ENCODE results near the gene SAMHD1. TPM values are rescaled to one million over a fixed set of nuclear protein-coding genes. Genes with fewer than 3 reads are reported as not detected.
"Not testable (repeated sequence)": the region's sequence is repeated elsewhere in the genome, so short reads cannot be mapped to it uniquely, and the experiment has no call there.

SAMHD1 gene
- total and polyA plus RNA-seq, 2 donors (not counting 3 experiments of a cell fraction or from before 2014, with no cell fraction given) = 13.7 to 27.5 TPM

DNA sequence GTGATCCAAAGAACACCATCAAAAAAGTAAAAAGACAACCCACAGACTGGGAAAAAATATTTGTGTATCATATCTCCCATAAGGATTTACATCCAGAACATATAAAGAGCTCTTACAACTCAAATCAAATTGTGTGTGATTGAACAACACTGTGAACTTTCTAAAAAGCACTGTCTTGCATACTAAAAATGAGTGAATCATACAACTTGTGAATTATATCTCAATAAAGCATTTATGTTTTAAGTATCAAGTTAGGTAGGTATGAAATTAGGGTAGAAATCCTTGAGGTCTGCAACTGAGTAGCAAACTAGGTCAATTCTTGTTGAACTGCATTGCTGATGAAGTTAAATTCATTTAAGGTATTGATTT, 14.1 kb downstream of the SAMHD1 start:
- DNase-seq (ENCODE audit: low read depth, low spot score) (no peak), FAIRE-seq (no peak)
- intact Hi-C loops (cut with micrococcal nuclease) = no loop called here
- no peaks in the 10 kb centered on the region for H3K27me3 ChIP-seq (ENCODE audit: control insufficient read depth in 2 of 2, insufficient read depth in 2 of 2, low read length in 2 of 2)
- H3K36me3 ChIP-seq (ENCODE audit: control insufficient read depth in 2 of 2, extremely low read depth in 1 of 2, insufficient read depth in 2 of 2, low read length in 2 of 2) = peaks cover 0 to 3% of the 10 kb centered on the region in 2 experiments
- H3K4me1 ChIP-seq (ENCODE audit: control insufficient read depth, extremely low read depth, insufficient read depth, low read length) = no peaks in the 10 kb centered on the region
- no TSS peak for BruUV-seq (replicated peaks)
- CTCF ChIA-PET = interaction anchor here (1.6 kb wide), 1 partner anchor 18 kb away, joined by 5 read pairs; no protein-coding TSS in a partner anchor
- H2AFZ ChIP-seq (ENCODE audit: low read depth, low read length) = no peak overlapping the region
- no peak overlapping the region for H3K4me3 ChIP-seq (replicated peaks in 1 of 3; ENCODE audit: insufficient read depth in 1 of 3, low read depth in 1 of 3, low read length in 3 of 3)
- dilution Hi-C loops (cut with MboI; ENCODE audit: extremely low pct_ligation_motif_present, low sequenced_read_pairs) = no loop called here
- H3K4me2 ChIP-seq (ENCODE audit: insufficient read depth, low read length) = no peak overlapping the region
- no peak overlapping the region for H3K9ac ChIP-seq (replicated peaks; ENCODE audit: extremely low read depth, insufficient read depth, low read length)
- no peaks in the 10 kb centered on the region for H3K9me3 ChIP-seq (replicated peaks; ENCODE audit: control insufficient read depth, insufficient read depth, low read length)
- no peaks in the 10 kb centered on the region for H4K20me1 ChIP-seq (replicated peaks; ENCODE audit: control insufficient read depth, extremely low read depth, insufficient read depth, low read length)
- TF ChIP-seq MYC (IDR thresholded peaks at IDR 0.05; ENCODE audit: low read depth, low read length) (no peak), POLR2A (IDR thresholded peaks at IDR 0.05; ENCODE audit: low read depth, low read length) (no peak), EZH2 (IDR thresholded peaks at IDR 0.05; ENCODE audit: borderline replicate concordance, low read depth, low read length, severe bottlenecking) (no peak), JUN (IDR thresholded peaks at IDR 0.05; ENCODE audit: borderline replicate concordance, insufficient read depth, insufficient read length, low read depth) (no peak), POLR2AphosphoS5 (IDR thresholded peaks at IDR 0.05; ENCODE audit: insufficient read depth, low read depth, low read length) (no peak), FOS (IDR thresholded peaks at IDR 0.05; ENCODE audit: borderline replicate concordance, insufficient read depth, low read length) (no peak), GATA2 (IDR thresholded peaks at IDR 0.05; ENCODE audit: insufficient read depth, insufficient read length, low read depth, low read length) (no peak)
- TF ChIP-seq, protein P1, sequence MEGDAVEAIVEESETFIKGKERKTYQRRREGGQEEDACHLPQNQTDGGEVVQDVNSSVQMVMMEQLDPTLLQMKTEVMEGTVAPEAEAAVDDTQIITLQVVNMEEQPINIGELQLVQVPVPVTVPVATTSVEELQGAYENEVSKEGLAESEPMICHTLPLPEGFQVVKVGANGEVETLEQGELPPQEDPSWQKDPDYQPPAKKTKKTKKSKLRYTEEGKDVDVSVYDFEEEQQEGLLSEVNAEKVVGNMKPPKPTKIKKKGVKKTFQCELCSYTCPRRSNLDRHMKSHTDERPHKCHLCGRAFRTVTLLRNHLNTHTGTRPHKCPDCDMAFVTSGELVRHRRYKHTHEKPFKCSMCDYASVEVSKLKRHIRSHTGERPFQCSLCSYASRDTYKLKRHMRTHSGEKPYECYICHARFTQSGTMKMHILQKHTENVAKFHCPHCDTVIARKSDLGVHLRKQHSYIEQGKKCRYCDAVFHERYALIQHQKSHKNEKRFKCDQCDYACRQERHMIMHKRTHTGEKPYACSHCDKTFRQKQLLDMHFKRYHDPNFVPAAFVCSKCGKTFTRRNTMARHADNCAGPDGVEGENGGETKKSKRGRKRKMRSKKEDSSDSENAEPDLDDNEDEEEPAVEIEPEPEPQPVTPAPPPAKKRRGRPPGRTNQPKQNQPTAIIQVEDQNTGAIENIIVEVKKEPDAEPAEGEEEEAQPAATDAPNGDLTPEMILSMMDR (IDR thresholded peaks at IDR 0.05; ENCODE audit: extremely low read depth in 1 of 2, insufficient read depth in 1 of 2, low read depth in 1 of 2, low read length in 2 of 2) = no peak
- TF ChIP-seq, protein P2, sequence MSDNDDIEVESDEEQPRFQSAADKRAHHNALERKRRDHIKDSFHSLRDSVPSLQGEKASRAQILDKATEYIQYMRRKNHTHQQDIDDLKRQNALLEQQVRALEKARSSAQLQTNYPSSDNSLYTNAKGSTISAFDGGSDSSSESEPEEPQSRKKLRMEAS (IDR thresholded peaks at IDR 0.05; ENCODE audit: insufficient read depth, insufficient read length) = no peak
- H3K79me2 ChIP-seq (ENCODE audit: control insufficient read depth, insufficient read depth, low read length) = no peaks in the 10 kb centered on the region
- POLR2A ChIA-PET = no interaction called here
- no peak overlapping the region for H3K27ac ChIP-seq (ENCODE audit: insufficient read depth, low read depth, low read length)
- H3K9me1 ChIP-seq (replicated peaks; ENCODE audit: control insufficient read depth, extremely low read depth, insufficient read depth, low read length) = no peaks in the 10 kb centered on the region

DNA sequence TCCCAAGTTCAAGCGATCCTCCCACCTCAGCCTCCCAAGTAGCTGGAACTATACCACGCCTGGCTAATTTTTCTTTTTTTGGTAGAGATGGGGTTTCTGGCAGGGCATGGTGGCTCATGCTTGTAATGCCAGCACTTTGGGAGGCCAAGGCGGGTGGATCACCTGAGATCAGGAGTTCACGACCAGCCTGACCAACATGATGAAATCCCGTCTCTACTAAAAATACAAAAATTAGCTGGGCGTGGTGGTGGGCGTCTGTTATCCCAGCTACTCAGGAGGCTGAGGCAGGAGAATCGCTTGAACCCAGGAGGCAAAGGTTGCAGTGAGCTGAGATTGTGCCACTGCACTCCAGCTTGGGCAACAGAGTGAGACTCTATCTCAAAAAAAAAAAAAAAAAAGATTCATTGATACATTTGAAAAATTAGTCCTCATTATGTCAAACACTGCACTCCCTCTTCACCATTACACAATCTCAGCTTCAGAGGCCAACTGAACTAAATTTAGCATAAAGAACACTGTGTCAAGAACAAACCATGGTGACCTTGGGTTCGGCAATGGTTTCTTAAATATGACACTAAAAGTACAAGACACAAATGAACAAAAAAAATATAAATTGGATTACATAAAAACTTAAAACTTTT, 14.6 kb downstream of the SAMHD1 start:
- H3K27ac ChIP-seq (ENCODE audit: insufficient read depth, low read depth, low read length); DNase-seq (ENCODE audit: low read depth, low spot score); H3K9ac ChIP-seq (replicated peaks; ENCODE audit: extremely low read depth, insufficient read depth, low read length); dilution Hi-C loops (cut with MboI; ENCODE audit: extremely low pct_ligation_motif_present, low sequenced_read_pairs); intact Hi-C loops (cut with micrococcal nuclease); POLR2A ChIA-PET; H3K9me1 ChIP-seq (replicated peaks; ENCODE audit: control insufficient read depth, extremely low read depth, insufficient read depth, low read length); H3K4me2 ChIP-seq (ENCODE audit: insufficient read depth, low read length); H3K9me3 ChIP-seq (replicated peaks; ENCODE audit: control insufficient read depth, insufficient read depth, low read length); H3K4me3 ChIP-seq (replicated peaks in 1 of 3; ENCODE audit: insufficient read depth in 1 of 3, low read depth in 1 of 3, low read length in 3 of 3); H3K79me2 ChIP-seq (ENCODE audit: control insufficient read depth, insufficient read depth, low read length); BruUV-seq (replicated peaks); H2AFZ ChIP-seq (ENCODE audit: low read depth, low read length); H3K36me3 ChIP-seq (ENCODE audit: control insufficient read depth in 2 of 2, extremely low read depth in 1 of 2, insufficient read depth in 2 of 2, low read length in 2 of 2); H4K20me1 ChIP-seq (replicated peaks; ENCODE audit: control insufficient read depth, extremely low read depth, insufficient read depth, low read length); FAIRE-seq; H3K4me1 ChIP-seq (ENCODE audit: control insufficient read depth, extremely low read depth, insufficient read depth, low read length); H3K27me3 ChIP-seq (ENCODE audit: control insufficient read depth in 2 of 2, insufficient read depth in 2 of 2, low read length in 2 of 2): not testable (repeated sequence)
- CTCF ChIA-PET = interaction anchor here (1.6 kb wide), 1 partner anchor 17 kb away, joined by 5 read pairs; no protein-coding TSS in a partner anchor
